GM18867 (cell line): ENCODE measurements around the gene KSR2.
"Not testable (repeated sequence)": the region's sequence is repeated elsewhere in the genome, so short reads cannot be mapped to it uniquely, and the experiment has no call there.

Source experiments
- ATAC-seq: cut with Tn5 transposase; IDR thresholded peaks from one replicate; pipeline ENCODE4 v1.9.1; 2021; ENCODE audit warnings: mild to moderate bottlenecking, moderate library complexity; ENCODE audit not compliant: unreplicated experiment

The KSR2 gene

GRCh38 chr12:117860787-117861290, 108.0 kb downstream of the KSR2 start:
- not testable (repeated sequence) for ATAC-seq

- ATAC-seq, result no peak
Measured at GRCh38 chr12:117860111-117860510, 108.7 kb downstream of the KSR2 start.

GRCh38 chr12:117857632-117858612, 110.9 kb downstream of the KSR2 start:
- ATAC-seq, result peak; percentile 45

- not testable (repeated sequence) for ATAC-seq
Measured at GRCh38 chr12:117857139-117857538, 111.7 kb downstream of the KSR2 start.

- no peak for ATAC-seq
Measured at GRCh38 chr12:117855165-117855564, 113.6 kb downstream of the KSR2 start.

GRCh38 chr12:117854339-117855012, 114.3 kb downstream of the KSR2 start:
- ATAC-seq, result no peak

- ATAC-seq, result no peak
Measured at GRCh38 chr12:117853600-117853999, 115.2 kb downstream of the KSR2 start.

GRCh38 chr12:117850048-117850447, 118.7 kb downstream of the KSR2 start:
- no peak for ATAC-seq

- no peak for ATAC-seq
Measured at GRCh38 chr12:117847371-117847770, 121.4 kb downstream of the KSR2 start.

GRCh38 chr12:117845271-117845904, 123.4 kb downstream of the KSR2 start:
- ATAC-seq, result peak; percentile 78

GRCh38 chr12:117844114-117844830, 124.5 kb downstream of the KSR2 start:
- ATAC-seq, result no peak

GRCh38 chr12:117842630-117843029, 126.2 kb downstream of the KSR2 start:
- no peak for ATAC-seq

GRCh38 chr12:117842220-117842619, 126.6 kb downstream of the KSR2 start:
- no peak for ATAC-seq

- no peak for ATAC-seq
Measured at GRCh38 chr12:117837737-117838050, 131.1 kb downstream of the KSR2 start.

- no peak for ATAC-seq
Measured at GRCh38 chr12:117836999-117837736, 131.6 kb downstream of the KSR2 start.

GRCh38 chr12:117836476-117836875, 132.3 kb downstream of the KSR2 start:
- no peak for ATAC-seq

- no peak for ATAC-seq
Measured at GRCh38 chr12:117835156-117835555, 133.6 kb downstream of the KSR2 start.

- no peak for ATAC-seq
Measured at GRCh38 chr12:117832459-117833457, 136.0 kb downstream of the KSR2 start.

GRCh38 chr12:117830471-117830870, 138.3 kb downstream of the KSR2 start:
- no peak for ATAC-seq
